ENCODE data around the gene PDZD7.
"Not testable (repeated sequence)": the region's sequence is repeated elsewhere in the genome, so short reads cannot be mapped to it uniquely, and the experiment has no call there.

PDZD7 gene

DNA sequence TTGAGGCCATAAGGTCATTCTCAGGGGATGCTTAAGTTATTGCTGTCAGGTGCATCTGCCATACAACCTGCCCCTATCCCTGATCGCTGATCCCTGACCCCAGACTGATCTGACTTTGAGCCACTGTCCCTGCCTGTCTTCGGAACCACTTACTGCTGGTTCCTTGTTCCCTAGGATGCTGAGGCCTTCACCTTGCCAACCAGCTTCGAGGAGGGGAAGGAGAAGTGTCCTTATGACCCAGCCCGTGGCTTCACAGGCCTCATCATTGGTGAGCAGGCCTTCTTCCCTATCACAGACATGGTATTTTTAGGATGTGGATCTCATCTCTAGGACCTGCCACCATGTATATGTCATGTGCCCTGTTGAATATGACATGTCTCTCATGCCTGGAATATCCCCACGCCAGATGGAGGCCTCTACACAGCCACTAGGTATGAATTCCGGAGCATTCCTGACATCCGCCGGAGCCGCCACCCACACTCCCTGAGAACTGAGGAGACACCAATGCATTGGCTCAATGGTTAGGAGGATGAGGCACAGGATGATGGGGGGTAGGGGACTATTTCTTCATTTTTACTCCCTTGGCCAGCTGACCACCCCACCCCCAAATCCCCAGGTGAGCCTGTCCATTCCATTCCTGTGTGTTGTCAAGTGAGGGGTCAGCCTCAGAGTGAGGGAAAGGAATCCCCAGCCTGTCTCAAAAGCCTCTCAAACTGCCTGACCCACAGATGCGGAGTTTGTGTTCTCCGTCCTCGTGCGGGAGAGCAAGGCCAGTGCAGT lies 52.6 kb downstream of the PDZD7 start:
- DNase-seq = no peak
- Histone ChIP-seq H3K4me1 (ENCODE audit: control insufficient read depth, insufficient read depth, low read length, poor library complexity, severe bottlenecking) (no peaks in the 10 kb centered on the region), H3K36me3 (ENCODE audit: control insufficient read depth, insufficient read depth, low read length) (peaks cover 27% of the 10 kb centered on the region), H3K27ac (ENCODE audit: insufficient read depth, low read length, poor library complexity, severe bottlenecking) (no peak overlapping the region), H3K4me3 (ENCODE audit: insufficient read depth, low read depth, low read length, poor library complexity, severe bottlenecking) (no peak overlapping the region), H3K9me3 (ENCODE audit: control insufficient read depth, low read length) (no peaks in the 10 kb centered on the region), H3K27me3 (replicated peaks; ENCODE audit: control insufficient read depth, insufficient read depth, low read length, poor library complexity, severe bottlenecking) (no peaks in the 10 kb centered on the region)

DNA sequence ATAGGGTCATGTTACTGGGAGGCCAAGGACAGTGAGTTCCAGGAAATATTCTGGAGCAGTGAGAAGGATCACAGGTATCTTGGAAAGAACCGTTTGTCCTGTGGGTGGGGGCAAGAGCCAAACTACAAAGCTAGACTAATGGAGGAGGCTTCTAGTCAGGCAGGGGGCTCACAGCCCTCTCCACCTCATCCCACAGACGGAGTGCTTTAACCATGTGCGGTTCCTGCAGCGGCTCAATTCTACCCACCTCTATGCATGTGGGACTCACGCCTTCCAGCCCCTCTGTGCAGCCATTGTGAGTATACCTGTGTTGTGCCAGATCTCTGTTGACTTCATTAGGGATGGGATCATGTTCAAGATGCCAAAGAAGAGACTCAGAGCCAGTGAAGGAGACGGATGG lies 53.5 kb downstream of the PDZD7 start:
- no peaks in the 10 kb centered on the region for H3K9me3 ChIP-seq (ENCODE audit: control insufficient read depth, low read length)
- DNase-seq = no peak
- H3K27me3 ChIP-seq (replicated peaks; ENCODE audit: control insufficient read depth, insufficient read depth, low read length, poor library complexity, severe bottlenecking) = no peaks in the 10 kb centered on the region
- H3K27ac ChIP-seq (ENCODE audit: insufficient read depth, low read length, poor library complexity, severe bottlenecking) = no peak overlapping the region
- no peak overlapping the region for H3K4me3 ChIP-seq (ENCODE audit: insufficient read depth, low read depth, low read length, poor library complexity, severe bottlenecking)
- H3K4me1 ChIP-seq (ENCODE audit: control insufficient read depth, insufficient read depth, low read length, poor library complexity, severe bottlenecking) = no peaks in the 10 kb centered on the region
- peaks cover 20% of the 10 kb centered on the region for H3K36me3 ChIP-seq (ENCODE audit: control insufficient read depth, insufficient read depth, low read length)

DNA sequence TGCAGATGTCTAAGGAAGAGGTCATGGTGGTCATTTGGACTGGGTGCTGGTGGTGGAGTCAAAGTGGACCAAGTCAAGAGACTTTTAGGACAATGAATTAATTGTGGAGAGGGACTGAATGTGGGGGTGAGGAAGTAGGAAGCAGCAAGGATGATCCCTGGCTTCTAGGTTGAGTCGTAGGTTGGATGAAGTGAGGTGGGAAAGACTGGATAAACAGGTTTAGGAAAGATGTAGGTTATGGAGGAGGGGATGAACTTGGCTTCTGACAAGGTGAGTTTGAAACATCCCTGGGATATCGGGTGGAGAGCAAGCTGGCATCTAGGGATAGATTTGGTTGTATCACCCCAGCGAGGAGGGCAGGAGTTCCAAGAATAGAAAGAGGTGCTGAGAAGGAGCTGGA lies 54.0 kb downstream of the PDZD7 start:
- H3K36me3 ChIP-seq (ENCODE audit: control insufficient read depth, insufficient read depth, low read length) = peaks cover 20% of the 10 kb centered on the region
- no peak overlapping the region for H3K4me3 ChIP-seq (ENCODE audit: insufficient read depth, low read depth, low read length, poor library complexity, severe bottlenecking)
- H3K9me3 ChIP-seq (ENCODE audit: control insufficient read depth, low read length) = no peaks in the 10 kb centered on the region
- no peaks in the 10 kb centered on the region for H3K4me1 ChIP-seq (ENCODE audit: control insufficient read depth, insufficient read depth, low read length, poor library complexity, severe bottlenecking)
- H3K27ac ChIP-seq (ENCODE audit: insufficient read depth, low read length, poor library complexity, severe bottlenecking) = no peak overlapping the region
- DNase-seq = no peak
- no peaks in the 10 kb centered on the region for H3K27me3 ChIP-seq (replicated peaks; ENCODE audit: control insufficient read depth, insufficient read depth, low read length, poor library complexity, severe bottlenecking)

DNA sequence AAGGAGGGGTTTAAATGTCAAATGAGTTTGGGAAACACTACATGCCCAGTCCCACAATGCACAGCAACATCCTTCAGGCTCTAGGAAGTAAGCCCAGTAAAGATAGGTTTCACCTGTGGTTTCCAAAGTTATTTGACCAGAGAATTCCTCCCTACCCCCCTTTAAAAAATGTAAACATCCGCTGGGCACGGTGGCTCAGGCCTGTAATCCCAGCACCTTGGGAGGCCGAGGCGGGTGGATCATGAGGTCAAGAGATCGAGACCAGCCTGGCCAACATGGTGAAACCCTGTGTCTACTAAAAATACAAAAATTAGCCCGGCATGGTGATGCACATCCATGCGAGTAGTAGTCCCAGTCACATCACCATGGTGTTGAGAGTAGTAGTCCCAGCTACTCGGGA lies 55.5 kb downstream of the PDZD7 start:
- not testable (repeated sequence) for H3K36me3 ChIP-seq (ENCODE audit: control insufficient read depth, insufficient read depth, low read length); H3K27ac ChIP-seq (ENCODE audit: insufficient read depth, low read length, poor library complexity, severe bottlenecking); H3K4me1 ChIP-seq (ENCODE audit: control insufficient read depth, insufficient read depth, low read length, poor library complexity, severe bottlenecking); H3K27me3 ChIP-seq (replicated peaks; ENCODE audit: control insufficient read depth, insufficient read depth, low read length, poor library complexity, severe bottlenecking); H3K9me3 ChIP-seq (ENCODE audit: control insufficient read depth, low read length); H3K4me3 ChIP-seq (ENCODE audit: insufficient read depth, low read depth, low read length, poor library complexity, severe bottlenecking); DNase-seq

DNA sequence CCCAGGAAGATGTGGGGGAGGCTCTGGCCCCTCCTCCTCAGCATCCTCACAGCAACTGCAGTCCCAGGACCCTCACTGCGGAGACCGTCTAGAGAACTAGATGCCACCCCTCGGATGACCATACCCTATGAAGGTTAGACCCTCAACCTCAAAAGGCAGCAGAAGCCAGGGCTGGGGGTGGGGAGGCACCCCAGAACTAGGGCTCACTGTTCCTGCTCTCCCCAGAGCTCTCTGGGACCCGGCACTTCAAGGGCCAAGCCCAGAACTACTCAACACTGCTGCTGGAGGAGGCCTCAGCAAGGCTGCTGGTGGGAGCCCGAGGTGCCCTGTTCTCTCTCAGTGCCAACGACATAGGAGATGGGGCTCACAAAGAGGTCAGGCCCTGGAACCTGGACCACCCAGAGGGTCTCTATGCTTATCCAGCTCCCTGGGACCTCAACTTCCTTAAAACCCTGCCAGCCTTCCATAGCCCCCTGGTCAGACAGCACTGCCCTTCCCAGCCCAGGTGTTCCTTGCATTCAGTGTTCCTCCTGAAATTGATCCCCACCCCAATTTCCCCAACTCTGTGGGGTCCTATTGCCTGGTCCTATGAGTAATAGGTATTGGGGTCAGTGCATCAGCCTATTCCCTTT lies 57.9 kb downstream of the PDZD7 start:
- Histone ChIP-seq H3K4me3 (ENCODE audit: insufficient read depth, low read depth, low read length, poor library complexity, severe bottlenecking) (no peak overlapping the region), H3K27ac (ENCODE audit: insufficient read depth, low read length, poor library complexity, severe bottlenecking) (no peak overlapping the region), H3K27me3 (replicated peaks; ENCODE audit: control insufficient read depth, insufficient read depth, low read length, poor library complexity, severe bottlenecking) (no peaks in the 10 kb centered on the region), H3K36me3 (ENCODE audit: control insufficient read depth, insufficient read depth, low read length) (no peaks in the 10 kb centered on the region), H3K4me1 (ENCODE audit: control insufficient read depth, insufficient read depth, low read length, poor library complexity, severe bottlenecking) (peaks cover 6% of the 10 kb centered on the region), H3K9me3 (ENCODE audit: control insufficient read depth, low read length) (no peaks in the 10 kb centered on the region)
- DNase-seq = no peak

DNA sequence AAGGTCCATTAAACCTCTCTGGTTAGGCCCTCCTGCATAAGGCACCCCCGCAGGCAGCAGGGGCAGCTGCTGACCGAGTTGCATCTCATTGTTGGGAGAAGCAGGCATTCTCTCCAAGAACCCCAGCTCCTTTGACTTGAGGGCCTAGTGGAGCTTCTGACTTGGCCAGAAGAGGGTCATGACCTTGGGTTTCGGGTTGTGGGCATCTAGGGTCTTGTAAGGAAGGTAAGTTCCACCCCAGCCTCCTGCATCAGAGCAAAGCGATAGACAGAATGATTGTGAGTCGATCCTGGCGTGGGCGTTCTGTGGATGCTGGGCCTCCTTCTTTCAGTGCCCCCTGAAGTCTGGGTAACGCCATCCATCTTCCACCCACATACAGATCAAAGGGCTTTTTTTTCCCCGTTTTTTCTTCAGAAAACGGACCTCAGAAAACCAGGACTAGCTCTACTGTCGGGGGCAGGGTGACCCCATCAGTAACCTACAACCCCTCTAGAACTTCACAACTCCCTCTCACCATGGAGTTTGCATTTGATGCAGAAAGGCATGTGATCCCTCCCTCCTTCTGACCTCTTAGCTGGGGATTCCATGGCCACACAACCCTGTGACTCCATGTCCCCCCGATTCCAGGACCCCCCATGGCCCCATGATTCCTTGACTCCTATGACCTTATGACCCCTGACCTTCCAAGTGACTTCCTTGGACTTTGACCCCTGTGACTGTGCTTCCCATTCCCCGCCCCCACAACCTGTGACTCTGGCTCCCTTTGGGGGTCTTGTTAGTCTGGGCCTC lies 58.6 kb downstream of the PDZD7 start:
- peaks cover 6% of the 10 kb centered on the region for H3K4me1 ChIP-seq (ENCODE audit: control insufficient read depth, insufficient read depth, low read length, poor library complexity, severe bottlenecking)
- no peaks in the 10 kb centered on the region for H3K9me3 ChIP-seq (ENCODE audit: control insufficient read depth, low read length)
- DNase-seq = no peak
- H3K4me3 ChIP-seq (ENCODE audit: insufficient read depth, low read depth, low read length, poor library complexity, severe bottlenecking) = no peak overlapping the region
- H3K36me3 ChIP-seq (ENCODE audit: control insufficient read depth, insufficient read depth, low read length) = no peaks in the 10 kb centered on the region
- no peaks in the 10 kb centered on the region for H3K27me3 ChIP-seq (replicated peaks; ENCODE audit: control insufficient read depth, insufficient read depth, low read length, poor library complexity, severe bottlenecking)
- H3K27ac ChIP-seq (ENCODE audit: insufficient read depth, low read length, poor library complexity, severe bottlenecking) = no peak overlapping the region

DNA sequence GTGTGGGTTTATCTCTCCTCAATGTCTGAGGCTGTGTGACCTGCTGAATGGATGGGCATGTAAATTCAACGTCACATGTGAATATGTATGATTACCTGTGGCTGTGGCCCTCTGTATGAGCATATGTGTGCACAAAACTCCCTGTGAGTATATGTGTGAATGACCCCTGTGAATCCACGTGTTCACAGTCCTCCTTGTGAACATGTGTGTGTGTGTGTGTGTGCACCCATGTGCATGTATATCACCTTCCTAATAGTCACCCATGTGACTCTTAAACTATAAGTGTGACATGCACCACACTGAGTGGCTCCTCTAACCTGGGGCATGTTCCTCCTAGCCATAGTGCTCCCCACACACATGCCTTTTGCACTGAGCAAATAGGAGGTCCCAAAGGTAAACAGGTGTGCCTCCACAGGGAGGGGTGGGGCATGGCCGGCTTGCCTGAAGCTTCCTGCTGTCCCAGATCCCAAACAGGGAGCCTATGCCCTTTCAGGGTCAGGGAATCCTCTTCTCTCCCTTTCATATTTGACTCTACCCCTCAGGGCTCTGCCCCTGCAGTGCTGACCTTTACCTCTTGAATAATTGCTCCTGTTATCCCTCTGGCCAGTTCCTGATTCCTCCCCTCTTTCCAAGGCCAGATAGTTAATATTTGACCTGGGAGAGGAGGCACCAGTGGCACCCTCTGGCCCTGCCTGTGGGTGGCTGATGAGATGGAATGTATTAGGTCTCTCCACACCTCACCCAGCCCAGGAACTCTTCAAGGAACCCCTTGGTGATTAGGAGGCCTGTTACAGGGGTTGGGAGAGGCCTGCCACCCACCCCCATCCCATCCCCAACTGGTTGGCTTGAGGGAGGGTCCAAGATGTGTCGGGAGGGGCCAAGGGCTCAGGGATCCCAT lies 59.8 kb downstream of the PDZD7 start:
- DNase-seq = no peak
- H3K27me3 ChIP-seq (replicated peaks; ENCODE audit: control insufficient read depth, insufficient read depth, low read length, poor library complexity, severe bottlenecking) = no peaks in the 10 kb centered on the region
- H3K27ac ChIP-seq (ENCODE audit: insufficient read depth, low read length, poor library complexity, severe bottlenecking) = no peak overlapping the region
- H3K36me3 ChIP-seq (ENCODE audit: control insufficient read depth, insufficient read depth, low read length) = peaks cover 6% of the 10 kb centered on the region
- H3K4me3 ChIP-seq (ENCODE audit: insufficient read depth, low read depth, low read length, poor library complexity, severe bottlenecking) = no peak overlapping the region
- peaks cover 6% of the 10 kb centered on the region for H3K4me1 ChIP-seq (ENCODE audit: control insufficient read depth, insufficient read depth, low read length, poor library complexity, severe bottlenecking)
- H3K9me3 ChIP-seq (ENCODE audit: control insufficient read depth, low read length) = no peaks in the 10 kb centered on the region

DNA sequence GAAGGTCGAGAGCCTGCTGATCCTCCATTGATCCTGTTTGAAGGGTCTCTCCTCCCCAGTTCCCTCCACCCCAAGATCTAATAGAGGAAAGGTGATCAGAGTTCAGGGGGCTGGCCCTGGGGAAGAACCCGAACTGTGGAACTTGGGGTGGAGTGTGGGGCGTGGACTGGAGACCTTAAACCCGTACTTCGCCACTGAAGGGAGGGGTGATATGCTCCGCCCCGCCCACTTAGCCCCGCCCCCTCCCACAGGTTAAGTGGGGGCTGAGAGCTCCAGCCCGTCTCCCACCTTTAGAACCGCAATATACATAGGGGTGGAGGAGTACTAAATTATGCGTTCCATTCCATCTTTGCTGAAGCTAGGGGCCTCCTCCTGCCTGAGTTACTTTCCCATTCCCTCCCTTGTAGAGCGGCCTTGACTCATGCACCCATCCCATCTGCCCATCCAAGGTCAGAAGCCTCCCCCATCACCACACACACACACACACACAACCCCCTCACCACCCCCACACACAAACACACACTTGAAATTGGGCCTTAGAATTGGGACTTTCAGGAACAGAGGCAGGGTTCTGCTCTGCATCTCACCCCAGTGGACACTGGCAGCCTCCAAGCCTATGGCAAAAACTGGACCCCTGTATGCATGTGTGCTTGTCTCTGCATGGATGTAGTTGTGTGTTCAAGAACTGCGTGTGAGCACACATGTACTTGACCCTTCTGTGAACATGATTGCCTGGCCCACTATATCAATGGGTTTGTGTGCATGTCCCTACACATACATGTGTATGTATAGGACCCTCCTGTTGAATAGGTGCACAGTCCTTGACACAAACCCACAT lies 60.6 kb downstream of the PDZD7 start:
- Histone ChIP-seq H3K9me3 (ENCODE audit: control insufficient read depth, low read length) (no peaks in the 10 kb centered on the region), H3K27me3 (replicated peaks; ENCODE audit: control insufficient read depth, insufficient read depth, low read length, poor library complexity, severe bottlenecking) (no peaks in the 10 kb centered on the region), H3K4me1 (ENCODE audit: control insufficient read depth, insufficient read depth, low read length, poor library complexity, severe bottlenecking) (peaks cover 6% of the 10 kb centered on the region), H3K27ac (ENCODE audit: insufficient read depth, low read length, poor library complexity, severe bottlenecking) (no peak overlapping the region), H3K4me3 (ENCODE audit: insufficient read depth, low read depth, low read length, poor library complexity, severe bottlenecking) (peak overlapping the region; percentile 67), H3K36me3 (ENCODE audit: control insufficient read depth, insufficient read depth, low read length) (peaks cover 6% of the 10 kb centered on the region)
- peak; percentile 8 to 17 (median 14) for DNase-seq
